ENCODE measurements around the gene DGLUCY.

DGLUCY gene

GRCh38 chr14:91237219-91237618, 123.3 kb downstream of the DGLUCY start:
- Histone ChIP-seq H3K9ac (ENCODE audit: low read depth, low read length) (no peak overlapping the region), H3K4me2 (ENCODE audit: insufficient read depth, low read length) (no peak overlapping the region), H3K79me2 (ENCODE audit: insufficient read depth, low read length) (no peaks in the 10 kb centered on the region), H3K4me3 (ENCODE audit: low read depth in 1 of 2, low read length in 2 of 2) (no peak overlapping the region), H3K9me3 (ENCODE audit: insufficient read depth, low read length, severe bottlenecking) (no peaks in the 10 kb centered on the region), H3K36me3 (ENCODE audit: insufficient read depth, low read length) (no peaks in the 10 kb centered on the region), H4K20me1 (ENCODE audit: insufficient read depth, low read length) (no peaks in the 10 kb centered on the region), H3K4me1 (ENCODE audit: insufficient read depth, low read length) (peaks cover 13% of the 10 kb centered on the region), H2AFZ (ENCODE audit: low read depth, low read length) (no peak overlapping the region), H3K27me3 (ENCODE audit: insufficient read depth, low read length, poor library complexity) (no peaks in the 10 kb centered on the region), H3K27ac (ENCODE audit: low read length) (no peak overlapping the region)
- DNase-seq (no peak), ATAC-seq (ENCODE audit: insufficient read depth, low read depth) (no peak)
- TF ChIP-seq CTCF (IDR thresholded peaks at IDR 0.05; ENCODE audit: borderline replicate concordance, extremely low read depth, low read length, poor library complexity, severe bottlenecking) (no peak), EZH2 (IDR thresholded peaks at IDR 0.05; ENCODE audit: borderline replicate concordance, low read depth, low read length, severe bottlenecking) (no peak)

GRCh38 chr14:91238085-91238484, 124.2 kb downstream of the DGLUCY start:
- ATAC-seq (ENCODE audit: insufficient read depth, low read depth): no peak
- no peaks in the 10 kb centered on the region for H3K27me3 ChIP-seq (ENCODE audit: insufficient read depth, low read length, poor library complexity)
- no peak for DNase-seq
- H4K20me1 ChIP-seq (ENCODE audit: insufficient read depth, low read length): no peaks in the 10 kb centered on the region
- H3K4me1 ChIP-seq (ENCODE audit: insufficient read depth, low read length): peaks cover 20% of the 10 kb centered on the region
- H2AFZ ChIP-seq (ENCODE audit: low read depth, low read length): no peak overlapping the region
- H3K4me2 ChIP-seq (ENCODE audit: insufficient read depth, low read length): no peak overlapping the region
- no peaks in the 10 kb centered on the region for H3K9me3 ChIP-seq (ENCODE audit: insufficient read depth, low read length, severe bottlenecking)
- no peak overlapping the region for H3K9ac ChIP-seq (ENCODE audit: low read depth, low read length)
- TF ChIP-seq EZH2 (IDR thresholded peaks at IDR 0.05; ENCODE audit: borderline replicate concordance, low read depth, low read length, severe bottlenecking): no peak
- TF ChIP-seq CTCF (IDR thresholded peaks at IDR 0.05; ENCODE audit: borderline replicate concordance, extremely low read depth, low read length, poor library complexity, severe bottlenecking): no peak
- H3K36me3 ChIP-seq (ENCODE audit: insufficient read depth, low read length): no peaks in the 10 kb centered on the region
- no peaks in the 10 kb centered on the region for H3K79me2 ChIP-seq (ENCODE audit: insufficient read depth, low read length)
- no peak overlapping the region for H3K4me3 ChIP-seq (ENCODE audit: low read depth in 1 of 2, low read length in 2 of 2)
- no peak overlapping the region for H3K27ac ChIP-seq (ENCODE audit: low read length)

GRCh38 chr14:91238661-91239060, 124.8 kb downstream of the DGLUCY start:
- Histone ChIP-seq H3K9ac (ENCODE audit: low read depth, low read length) (no peak overlapping the region), H2AFZ (ENCODE audit: low read depth, low read length) (no peak overlapping the region), H3K79me2 (ENCODE audit: insufficient read depth, low read length) (no peaks in the 10 kb centered on the region), H3K4me3 (ENCODE audit: low read depth in 1 of 2, low read length in 2 of 2) (no peak overlapping the region), H3K4me1 (ENCODE audit: insufficient read depth, low read length) (peaks cover 26% of the 10 kb centered on the region), H3K36me3 (ENCODE audit: insufficient read depth, low read length) (no peaks in the 10 kb centered on the region), H3K4me2 (ENCODE audit: insufficient read depth, low read length) (no peak overlapping the region), H3K9me3 (ENCODE audit: insufficient read depth, low read length, severe bottlenecking) (no peaks in the 10 kb centered on the region), H3K27me3 (ENCODE audit: insufficient read depth, low read length, poor library complexity) (no peaks in the 10 kb centered on the region), H3K27ac (ENCODE audit: low read length) (no peak overlapping the region), H4K20me1 (ENCODE audit: insufficient read depth, low read length) (no peaks in the 10 kb centered on the region)
- ATAC-seq (ENCODE audit: insufficient read depth, low read depth) (no peak), DNase-seq (no peak)
- TF ChIP-seq EZH2 (IDR thresholded peaks at IDR 0.05; ENCODE audit: borderline replicate concordance, low read depth, low read length, severe bottlenecking) (no peak), CTCF (IDR thresholded peaks at IDR 0.05; ENCODE audit: borderline replicate concordance, extremely low read depth, low read length, poor library complexity, severe bottlenecking) (no peak)

- ATAC-seq (ENCODE audit: insufficient read depth, low read depth): no peak
- H3K9ac ChIP-seq (ENCODE audit: low read depth, low read length): no peak overlapping the region
- H4K20me1 ChIP-seq (ENCODE audit: insufficient read depth, low read length): no peaks in the 10 kb centered on the region
- H3K27me3 ChIP-seq (ENCODE audit: insufficient read depth, low read length, poor library complexity): no peaks in the 10 kb centered on the region
- no peak for TF ChIP-seq EZH2 (IDR thresholded peaks at IDR 0.05; ENCODE audit: borderline replicate concordance, low read depth, low read length, severe bottlenecking)
- TF ChIP-seq CTCF (IDR thresholded peaks at IDR 0.05; ENCODE audit: borderline replicate concordance, extremely low read depth, low read length, poor library complexity, severe bottlenecking): no peak
- H3K4me3 ChIP-seq (ENCODE audit: low read depth in 1 of 2, low read length in 2 of 2): no peak overlapping the region
- H3K36me3 ChIP-seq (ENCODE audit: insufficient read depth, low read length): no peaks in the 10 kb centered on the region
- H3K27ac ChIP-seq (ENCODE audit: low read length): peak overlapping the region; percentile 52
- DNase-seq: no peak
- no peaks in the 10 kb centered on the region for H3K9me3 ChIP-seq (ENCODE audit: insufficient read depth, low read length, severe bottlenecking)
- no peak overlapping the region for H3K4me2 ChIP-seq (ENCODE audit: insufficient read depth, low read length)
- H3K79me2 ChIP-seq (ENCODE audit: insufficient read depth, low read length): no peaks in the 10 kb centered on the region
- H2AFZ ChIP-seq (ENCODE audit: low read depth, low read length): no peak overlapping the region
- peaks cover 58% of the 10 kb centered on the region for H3K4me1 ChIP-seq (ENCODE audit: insufficient read depth, low read length)
Measured at GRCh38 chr14:91241863-91242262, 128.0 kb downstream of the DGLUCY start.

Measured in DND-41 (cell line).